ENCODE results near the gene IL12A. TPM values are rescaled to one million over a fixed set of nuclear protein-coding genes. Genes with fewer than 3 reads are reported as not detected.

The IL12A gene
- polyA plus RNA-seq, 2 donors: 4.4 to 7.5 TPM

GRCh38 chr3:159987291-159987711 is 1.3 kb upstream of the IL12A start:
- no peaks in the 10 kb centered on the region for H3K27me3 ChIP-seq (ENCODE audit: control insufficient read depth in 1 of 2, insufficient read depth in 2 of 2, low read length in 2 of 2)
- H3K36me3 ChIP-seq (ENCODE audit: control insufficient read depth in 2 of 2, insufficient read depth in 2 of 2, low read length in 1 of 2): no peaks in the 10 kb centered on the region
- H3K4me3 ChIP-seq (ENCODE audit: low read depth in 1 of 2, low read length in 2 of 2): no peak overlapping the region
- peaks cover 0 to 11% of the 10 kb centered on the region in 2 donors for H3K4me1 ChIP-seq (ENCODE audit: control insufficient read depth in 2 of 2, insufficient read depth in 2 of 2, low read length in 1 of 2)
- H3K9me3 ChIP-seq (ENCODE audit: control insufficient read depth in 2 of 2, insufficient read depth in 1 of 2, low read depth in 1 of 2, low read length in 1 of 2): no peaks in the 10 kb centered on the region
- H3K27ac ChIP-seq (ENCODE audit: low read depth in 2 of 2, low read length in 1 of 2): no peak overlapping the region
- WGBS, 2 donors: 62 to 65% methylated on average over 5 of the region's 5 CpGs

- Histone ChIP-seq H3K27me3 (ENCODE audit: control insufficient read depth in 1 of 2, insufficient read depth in 2 of 2, low read length in 2 of 2) (no peaks in the 10 kb centered on the region), H3K4me3 (ENCODE audit: low read depth in 1 of 2, low read length in 2 of 2) (peak overlapping the region; percentile 20 to 65), H3K4me1 (ENCODE audit: control insufficient read depth in 2 of 2, insufficient read depth in 2 of 2, low read length in 1 of 2) (peaks cover 0 to 11% of the 10 kb centered on the region in 2 donors), H3K27ac (ENCODE audit: low read depth in 2 of 2, low read length in 1 of 2) (no peak overlapping the region), H3K36me3 (ENCODE audit: control insufficient read depth in 2 of 2, insufficient read depth in 2 of 2, low read length in 1 of 2) (no peaks in the 10 kb centered on the region), H3K9me3 (ENCODE audit: control insufficient read depth in 2 of 2, insufficient read depth in 1 of 2, low read depth in 1 of 2, low read length in 1 of 2) (no peaks in the 10 kb centered on the region)
- 85 to 89% methylated on average over 4 to 5 of the region's 5 CpGs for WGBS, 2 donors
Measured at GRCh38 chr3:159989973-159990846, 1.6 kb downstream of the IL12A start.

GRCh38 chr3:159991591-159991990 is 3.0 kb downstream of the IL12A start:
- peaks cover 0 to 11% of the 10 kb centered on the region in 2 donors for H3K4me1 ChIP-seq (ENCODE audit: control insufficient read depth in 2 of 2, insufficient read depth in 2 of 2, low read length in 1 of 2)
- H3K27me3 ChIP-seq (ENCODE audit: control insufficient read depth in 1 of 2, insufficient read depth in 2 of 2, low read length in 2 of 2): no peaks in the 10 kb centered on the region
- no peaks in the 10 kb centered on the region for H3K9me3 ChIP-seq (ENCODE audit: control insufficient read depth in 2 of 2, insufficient read depth in 1 of 2, low read depth in 1 of 2, low read length in 1 of 2)
- peak overlapping the region in 1 of 2 donors; percentile 17 for H3K4me3 ChIP-seq (ENCODE audit: low read depth in 1 of 2, low read length in 2 of 2)
- H3K27ac ChIP-seq (ENCODE audit: low read depth in 2 of 2, low read length in 1 of 2): peak overlapping the region; percentile 4 to 15
- no peaks in the 10 kb centered on the region for H3K36me3 ChIP-seq (ENCODE audit: control insufficient read depth in 2 of 2, insufficient read depth in 2 of 2, low read length in 1 of 2)
- 76 to 89% methylated on average over 1 of the region's 1 CpG for whole genome bisulfite sequencing, 2 donors

- Histone ChIP-seq H3K4me3 (ENCODE audit: low read depth in 1 of 2, low read length in 2 of 2) (no peak overlapping the region), H3K9me3 (ENCODE audit: control insufficient read depth in 2 of 2, insufficient read depth in 1 of 2, low read depth in 1 of 2, low read length in 1 of 2) (no peaks in the 10 kb centered on the region), H3K27ac (ENCODE audit: low read depth in 2 of 2, low read length in 1 of 2) (peak overlapping the region in 1 of 2 donors; percentile 60), H3K27me3 (ENCODE audit: control insufficient read depth in 1 of 2, insufficient read depth in 2 of 2, low read length in 2 of 2) (no peaks in the 10 kb centered on the region), H3K4me1 (ENCODE audit: control insufficient read depth in 2 of 2, insufficient read depth in 2 of 2, low read length in 1 of 2) (peaks cover 0 to 11% of the 10 kb centered on the region in 2 donors), H3K36me3 (ENCODE audit: control insufficient read depth in 2 of 2, insufficient read depth in 2 of 2, low read length in 1 of 2) (no peaks in the 10 kb centered on the region)
- WGBS, 2 donors: 19 to 43% methylated on average over 1 of the region's 1 CpG
Measured at GRCh38 chr3:159992589-159992988, 4.0 kb downstream of the IL12A start.

GRCh38 chr3:159994182-159994581 is 5.5 kb downstream of the IL12A start:
- Histone ChIP-seq H3K27ac (ENCODE audit: low read depth in 2 of 2, low read length in 1 of 2) (peak overlapping the region in 1 of 2 donors; percentile 14), H3K4me1 (ENCODE audit: control insufficient read depth in 2 of 2, insufficient read depth in 2 of 2, low read length in 1 of 2) (peaks cover 0 to 4% of the 10 kb centered on the region in 2 donors), H3K9me3 (ENCODE audit: control insufficient read depth in 2 of 2, insufficient read depth in 1 of 2, low read depth in 1 of 2, low read length in 1 of 2) (no peaks in the 10 kb centered on the region), H3K4me3 (ENCODE audit: low read depth in 1 of 2, low read length in 2 of 2) (no peak overlapping the region), H3K27me3 (ENCODE audit: control insufficient read depth in 1 of 2, insufficient read depth in 2 of 2, low read length in 2 of 2) (no peaks in the 10 kb centered on the region), H3K36me3 (ENCODE audit: control insufficient read depth in 2 of 2, insufficient read depth in 2 of 2, low read length in 1 of 2) (no peaks in the 10 kb centered on the region)
- 60 to 74% methylated on average over 4 of the region's 4 CpGs for WGBS, 2 donors

GRCh38 chr3:159995091-159995490 is 6.5 kb downstream of the IL12A start:
- no peaks in the 10 kb centered on the region for H3K27me3 ChIP-seq (ENCODE audit: control insufficient read depth in 1 of 2, insufficient read depth in 2 of 2, low read length in 2 of 2)
- peaks cover 0 to 4% of the 10 kb centered on the region in 2 donors for H3K4me1 ChIP-seq (ENCODE audit: control insufficient read depth in 2 of 2, insufficient read depth in 2 of 2, low read length in 1 of 2)
- no peaks in the 10 kb centered on the region for H3K36me3 ChIP-seq (ENCODE audit: control insufficient read depth in 2 of 2, insufficient read depth in 2 of 2, low read length in 1 of 2)
- no peak overlapping the region for H3K4me3 ChIP-seq (ENCODE audit: low read depth in 1 of 2, low read length in 2 of 2)
- H3K27ac ChIP-seq (ENCODE audit: low read depth in 2 of 2, low read length in 1 of 2): no peak overlapping the region
- H3K9me3 ChIP-seq (ENCODE audit: control insufficient read depth in 2 of 2, insufficient read depth in 1 of 2, low read depth in 1 of 2, low read length in 1 of 2): no peaks in the 10 kb centered on the region
- WGBS, 2 donors: 87 to 88% methylated on average over 1 of the region's 1 CpG

GRCh38 chr3:159996018-159996417 is 7.4 kb downstream of the IL12A start:
- Histone ChIP-seq H3K4me1 (ENCODE audit: control insufficient read depth in 2 of 2, insufficient read depth in 2 of 2, low read length in 1 of 2) (peaks cover 0 to 4% of the 10 kb centered on the region in 2 donors), H3K27me3 (ENCODE audit: control insufficient read depth in 1 of 2, insufficient read depth in 2 of 2, low read length in 2 of 2) (no peaks in the 10 kb centered on the region), H3K27ac (ENCODE audit: low read depth in 2 of 2, low read length in 1 of 2) (no peak overlapping the region), H3K36me3 (ENCODE audit: control insufficient read depth in 2 of 2, insufficient read depth in 2 of 2, low read length in 1 of 2) (no peaks in the 10 kb centered on the region), H3K9me3 (ENCODE audit: control insufficient read depth in 2 of 2, insufficient read depth in 1 of 2, low read depth in 1 of 2, low read length in 1 of 2) (no peaks in the 10 kb centered on the region), H3K4me3 (ENCODE audit: low read depth in 1 of 2, low read length in 2 of 2) (no peak overlapping the region)

- Histone ChIP-seq H3K27ac (ENCODE audit: low read depth in 2 of 2, low read length in 1 of 2) (no peak overlapping the region), H3K9me3 (ENCODE audit: control insufficient read depth in 2 of 2, insufficient read depth in 1 of 2, low read depth in 1 of 2, low read length in 1 of 2) (no peaks in the 10 kb centered on the region), H3K27me3 (ENCODE audit: control insufficient read depth in 1 of 2, insufficient read depth in 2 of 2, low read length in 2 of 2) (no peaks in the 10 kb centered on the region), H3K4me3 (ENCODE audit: low read depth in 1 of 2, low read length in 2 of 2) (no peak overlapping the region), H3K4me1 (ENCODE audit: control insufficient read depth in 2 of 2, insufficient read depth in 2 of 2, low read length in 1 of 2) (peaks cover 0 to 2% of the 10 kb centered on the region in 2 donors), H3K36me3 (ENCODE audit: control insufficient read depth in 2 of 2, insufficient read depth in 2 of 2, low read length in 1 of 2) (no peaks in the 10 kb centered on the region)
- WGBS, 2 donors: 81 to 95% methylated on average over 7 of the region's 7 CpGs
Measured at GRCh38 chr3:159996959-159997358, 8.3 kb downstream of the IL12A start.

- H3K4me1 ChIP-seq (ENCODE audit: control insufficient read depth in 2 of 2, insufficient read depth in 2 of 2, low read length in 1 of 2): no peaks in the 10 kb centered on the region
- no peak overlapping the region for H3K27ac ChIP-seq (ENCODE audit: low read depth in 2 of 2, low read length in 1 of 2)
- no peaks in the 10 kb centered on the region for H3K36me3 ChIP-seq (ENCODE audit: control insufficient read depth in 2 of 2, insufficient read depth in 2 of 2, low read length in 1 of 2)
- no peaks in the 10 kb centered on the region for H3K9me3 ChIP-seq (ENCODE audit: control insufficient read depth in 2 of 2, insufficient read depth in 1 of 2, low read depth in 1 of 2, low read length in 1 of 2)
- WGBS, 2 donors: 85 to 86% methylated on average over 7 of the region's 7 CpGs
- no peak overlapping the region for H3K4me3 ChIP-seq (ENCODE audit: low read depth in 1 of 2, low read length in 2 of 2)
- H3K27me3 ChIP-seq (ENCODE audit: control insufficient read depth in 1 of 2, insufficient read depth in 2 of 2, low read length in 2 of 2): no peaks in the 10 kb centered on the region
Measured at GRCh38 chr3:160001148-160001760, 12.6 kb downstream of the IL12A start.

Data from esophagus (tissue), 2 donors.